ENCODE data around the gene GMDS.

DNA sequence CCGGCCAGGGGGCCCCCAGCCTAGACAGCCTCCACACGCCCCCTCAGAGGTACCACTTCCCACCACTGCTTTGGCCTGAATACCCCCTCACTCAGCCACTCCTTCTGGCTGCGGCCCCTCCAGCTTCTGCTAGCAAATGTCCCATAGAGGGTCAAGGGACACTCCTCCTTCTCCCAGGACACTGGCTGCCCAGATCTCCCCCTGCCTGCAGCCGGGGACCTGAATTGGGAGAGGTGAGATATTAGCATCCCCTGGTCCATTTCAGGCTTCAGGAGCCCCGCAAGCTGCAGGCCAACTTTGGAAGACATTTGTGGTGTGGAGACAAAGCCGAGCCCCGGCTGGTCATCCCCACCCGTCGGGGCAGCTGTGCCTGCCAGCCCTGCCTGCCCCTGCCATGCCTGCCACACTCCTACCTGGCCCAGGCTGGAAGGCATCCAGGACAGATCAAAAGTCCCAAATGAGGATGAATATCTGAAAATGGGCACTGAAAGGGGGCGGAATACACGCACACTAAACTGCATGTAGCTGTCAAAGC, 668.2 kb downstream of the GMDS start:
- TF ChIP-seq CTCF (IDR thresholded peaks at IDR 0.05 in 4 of 5, conservative IDR thresholded peaks at IDR 0.05 in 1 of 5) (no peak), POLR2A (IDR thresholded peaks at IDR 0.05) (no peak)

Measured in gastrocnemius medialis (tissue), 4 donors.